Endothelial cell of umbilical vein (primary cell): ENCODE measurements around the gene LCNL1.

Experiments
- CTCF ChIP-seq, 2 donors: IDR thresholded peaks; 1 replicate in 1 of 2; 2 replicates in 1 of 2; pipeline ENCODE4 v1.5.1; 2011; ENCODE audit warnings: low read length in 2 of 2, mild to moderate bottlenecking in 2 of 2, moderate library complexity in 2 of 2, control low read depth in 1 of 2, inconsistent platforms in 1 of 2, low read depth in 1 of 2; ENCODE audit not compliant: insufficient read depth in 1 of 2; ENCODE audit errors: extremely low read depth in 1 of 2
- EZH2 ChIP-seq: IDR thresholded peaks from 2 replicates; pipeline ENCODE4 v1.6.1; 2012; ENCODE audit warnings: borderline replicate concordance, low read depth, mild to moderate bottlenecking, moderate library complexity, low read length, inconsistent platforms; ENCODE audit not compliant: severe bottlenecking
- GATA2 ChIP-seq: IDR thresholded peaks from 2 replicates; pipeline ENCODE4 v1.7.0; 2011; ENCODE audit warnings: low read depth, mild to moderate bottlenecking, moderate library complexity, mixed read lengths, low read length; ENCODE audit not compliant: insufficient read length, insufficient read depth
- MAX ChIP-seq: IDR thresholded peaks from 2 replicates; pipeline ENCODE4 v1.6.1; 2011; ENCODE audit not compliant: insufficient read depth, insufficient read length
- MYC ChIP-seq: IDR thresholded peaks from one replicate; pipeline ENCODE4 v1.6.1; 2011; ENCODE audit warnings: mild to moderate bottlenecking, low read depth, low read length
- POLR2A ChIP-seq: IDR thresholded peaks from 2 replicates; pipeline ENCODE4 v1.6.1; 2012; ENCODE audit warnings: low read depth, mild to moderate bottlenecking, control low read depth, low read length
- POLR2AphosphoS5 ChIP-seq: IDR thresholded peaks from 2 replicates; pipeline ENCODE4 v1.6.1; 2012; ENCODE audit warnings: low read depth, mild to moderate bottlenecking, control low read depth, low read length, moderate library complexity; ENCODE audit not compliant: insufficient read depth

GRCh38 chr9:136953771-136954269 is 29.0 kb upstream of the LCNL1 start:
- TF ChIP-seq POLR2A (no peak), CTCF (IDR thresholded peaks at IDR 0.05; ENCODE audit: extremely low read depth in 1 of 2, insufficient read depth in 1 of 2, low read depth in 1 of 2, low read length in 2 of 2) (no peak), GATA2 (no peak), EZH2 (no peak), MAX (no peak), POLR2AphosphoS5 (no peak), MYC (no peak)
